C4-2B (cell line): ENCODE results near the gene ABCC2.

Experiments used
- CTCF ChIP-seq: fragments of 450-650 bp; conservative IDR thresholded peaks from 2 replicates; pipeline ENCODE4 v1.5.1; 2017; ENCODE audit warnings: mild to moderate bottlenecking
- ZFX ChIP-seq: fragments of 450-650 bp; IDR thresholded peaks from 2 replicates; pipeline ENCODE4 v1.6.1; 2017

- TF ChIP-seq CTCF (no peak), ZFX (no peak)
These were observed 67.1 kb downstream of the ABCC2 start for GRCh38 chr10:99849536-99849935.
